Immature natural killer cell (primary cell): Measurements from ENCODE around the gene MARVELD1. TPM values are rescaled to one million over a fixed set of nuclear protein-coding genes. Genes with fewer than 3 reads are reported as not detected.

ENCODE experiments used
- DNase-seq, 3 donors: peaks; one replicate each; pipeline ENCODE4 v3.0.0; 2022; ENCODE audit warnings: mixed read lengths in 1 of 3
- H3K27ac Mint-ChIP-seq, 6 donors: one replicate each; pipeline ENCODE4 v1.8.0; 2020; ENCODE audit warnings: mixed read lengths in 6 of 6, mild to moderate bottlenecking in 5 of 6, inconsistent platforms in 4 of 6, moderate library complexity in 3 of 6
- H3K27me3 Mint-ChIP-seq, 3 donors: one replicate each; pipeline ENCODE4 v1.8.0; 2020 to 2021; ENCODE audit warnings: low read depth in 3 of 3, mild to moderate bottlenecking in 3 of 3, mixed read lengths in 3 of 3, moderate library complexity in 3 of 3, inconsistent platforms in 1 of 3
- H3K36me3 Mint-ChIP-seq, 3 donors: one replicate each; pipeline ENCODE4 v1.8.0; 2020; ENCODE audit warnings: mixed read lengths in 3 of 3, inconsistent platforms in 2 of 3, mild to moderate bottlenecking in 2 of 3
- H3K4me1 Mint-ChIP-seq, 2 donors: one replicate each; pipeline ENCODE4 v1.8.0; 2020; ENCODE audit warnings: inconsistent platforms in 2 of 2, mild to moderate bottlenecking in 2 of 2, mixed read lengths in 2 of 2, moderate library complexity in 1 of 2
- H3K4me3 Mint-ChIP-seq, 5 donors: one replicate each; pipeline ENCODE4 v1.8.0; 2020; ENCODE audit warnings: mild to moderate bottlenecking in 5 of 5, mixed read lengths in 5 of 5, inconsistent platforms in 3 of 5, moderate library complexity in 3 of 5
- H3K9me3 Mint-ChIP-seq, 6 donors: one replicate each; pipeline ENCODE4 v1.8.0; 2020; ENCODE audit warnings: mild to moderate bottlenecking in 6 of 6, mixed read lengths in 6 of 6, inconsistent platforms in 4 of 6, moderate library complexity in 3 of 6
- polyA plus RNA-seq, 3 donors: library from polyadenylated mRNA; unstranded; fragments of 300-500 nt; fragmentation: Illumina TruSeq; gene quantifications; one replicate each; pipeline ENCODE4 v1.2.3, GENCODE V29; 2021

The MARVELD1 gene
- polyA plus RNA-seq, 3 donors from 2014 or later, result 0.19 to 1.0 TPM; not detected in 1

DNA sequence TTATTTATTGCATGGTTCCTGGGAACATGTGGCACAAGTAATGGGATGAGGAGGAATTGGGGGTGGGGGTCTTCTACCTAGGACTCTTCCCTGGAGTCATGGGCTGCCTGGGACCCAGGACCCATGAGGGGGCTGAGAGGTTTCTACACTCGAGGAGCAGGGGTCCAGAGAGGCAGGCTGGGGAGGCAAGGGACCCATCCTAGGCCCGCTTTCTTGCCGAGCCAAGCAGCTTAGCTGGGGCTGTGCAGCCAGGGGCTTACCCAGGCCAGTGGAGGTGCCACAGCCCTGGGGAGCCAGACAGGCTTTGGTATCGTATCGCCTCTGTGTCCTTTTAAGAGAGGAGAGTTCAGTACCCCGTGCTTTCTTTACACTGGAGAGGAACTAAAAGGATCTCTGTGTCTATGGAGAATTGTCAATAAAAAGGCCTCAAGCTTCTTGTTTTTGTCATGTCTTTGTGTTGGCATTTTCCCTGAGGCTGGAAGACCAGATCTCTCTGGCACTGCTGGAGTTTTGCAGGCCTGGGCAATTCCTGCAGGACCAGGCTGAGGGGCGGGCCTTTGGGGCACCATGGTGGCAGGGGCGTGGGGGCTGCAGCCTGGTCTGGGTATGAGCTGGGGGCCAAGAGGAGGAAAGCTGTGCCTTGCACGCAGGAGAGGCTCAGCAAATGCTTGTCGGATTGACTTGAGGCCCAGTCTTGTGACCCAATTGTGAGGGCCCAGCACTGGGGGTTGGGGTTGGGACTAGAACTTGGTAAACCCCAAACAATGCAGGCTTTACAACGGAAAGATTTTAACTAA lies 47.1 kb downstream of the MARVELD1 start:
- Mint-ChIP-seq H3K4me3 (no peak overlapping the region), H3K4me1 (no peaks in the 10 kb centered on the region), H3K36me3 (peaks cover 8 to 28% (median 13%) of the 10 kb centered on the region in 3 donors), H3K27ac (no peak overlapping the region), H3K27me3 (peaks cover 0 to 2% (median 2%) of the 10 kb centered on the region in 3 donors), H3K9me3 (no peaks in the 10 kb centered on the region)
- DNase-seq, result no peak

GRCh38 chr10:97761331-97761865 lies 47.9 kb downstream of the MARVELD1 start:
- H3K27ac Mint-ChIP-seq, result peak overlapping the region in 1 of 6 donors; percentile 48
- peaks cover 8 to 24% (median 12%) of the 10 kb centered on the region in 3 donors for H3K36me3 Mint-ChIP-seq

DNA sequence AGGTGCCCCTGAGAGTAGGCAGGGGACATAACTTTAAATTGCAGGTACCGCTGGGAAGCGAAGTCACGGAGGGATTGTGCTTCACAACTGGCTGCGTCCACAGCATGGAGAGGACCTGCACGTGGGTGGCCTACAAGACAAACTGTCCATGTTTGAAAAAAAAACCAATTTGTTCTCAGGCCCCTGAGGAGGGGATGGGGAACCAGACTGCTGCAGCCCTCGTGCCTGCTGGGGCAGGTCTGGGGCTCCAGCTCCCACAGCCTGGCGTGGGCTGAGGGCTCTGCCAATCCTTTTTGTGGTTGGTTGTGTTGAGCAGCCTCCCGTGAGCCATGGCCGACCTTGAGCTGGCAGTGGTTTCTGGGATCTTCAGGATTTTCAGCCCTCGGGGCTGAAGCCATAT lies 48.5 kb downstream of the MARVELD1 start:
- no peak overlapping the region for H3K4me3 Mint-ChIP-seq
- no peaks in the 10 kb centered on the region for H3K4me1 Mint-ChIP-seq
- DNase-seq, result no peak
- peak overlapping the region in 1 of 6 donors; percentile 48 for H3K27ac Mint-ChIP-seq
- peaks cover 8 to 18% (median 8%) of the 10 kb centered on the region in 3 donors for H3K36me3 Mint-ChIP-seq
- no peaks in the 10 kb centered on the region for H3K9me3 Mint-ChIP-seq
- peaks cover 0 to 2% (median 2%) of the 10 kb centered on the region in 3 donors for H3K27me3 Mint-ChIP-seq

More at GRCh38 chr10:97761331-97761865, 47.9 kb downstream of the MARVELD1 start:
- Mint-ChIP-seq H3K4me3 (no peak overlapping the region), H3K9me3 (no peaks in the 10 kb centered on the region), H3K4me1 (no peaks in the 10 kb centered on the region), H3K27me3 (peaks cover 0 to 2% (median 2%) of the 10 kb centered on the region in 3 donors)
- no peak for DNase-seq

- Mint-ChIP-seq H3K36me3 (peaks cover 8 to 13% (median 10%) of the 10 kb centered on the region in 3 donors), H3K4me3 (no peak overlapping the region), H3K27ac (no peak overlapping the region), H3K9me3 (no peaks in the 10 kb centered on the region), H3K27me3 (peaks cover 0 to 2% (median 2%) of the 10 kb centered on the region in 3 donors), H3K4me1 (no peaks in the 10 kb centered on the region)
- DNase-seq, result no peak
These were observed 49.3 kb downstream of the MARVELD1 start for GRCh38 chr10:97762816-97763215.

DNA sequence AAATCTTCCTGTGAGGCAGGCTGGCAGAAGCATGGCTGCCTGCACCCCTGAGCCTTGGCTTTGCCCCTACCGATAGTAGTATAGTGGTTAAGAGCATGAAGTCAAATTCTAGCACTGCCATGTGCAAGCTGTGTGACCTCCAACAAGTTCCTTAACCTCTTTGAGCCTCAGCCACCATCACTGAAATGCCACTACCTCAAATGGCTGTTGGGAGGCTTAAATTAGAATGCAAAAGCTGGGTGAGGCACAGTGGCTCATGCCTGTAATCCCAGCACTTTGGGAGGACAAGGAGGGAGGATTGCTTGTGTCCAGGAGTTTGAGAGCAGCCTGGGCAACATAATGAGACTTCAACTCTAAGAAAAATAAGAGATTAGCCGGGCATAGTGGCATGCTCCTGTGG lies 49.9 kb downstream of the MARVELD1 start:
- Mint-ChIP-seq H3K36me3 (peaks cover 8 to 15% (median 13%) of the 10 kb centered on the region in 3 donors), H3K9me3 (no peaks in the 10 kb centered on the region), H3K27ac (no peak overlapping the region), H3K4me1 (no peaks in the 10 kb centered on the region), H3K4me3 (no peak overlapping the region), H3K27me3 (peaks cover 0 to 2% (median 2%) of the 10 kb centered on the region in 3 donors)
- DNase-seq, result no peak

GRCh38 chr10:97763947-97764346 lies 50.4 kb downstream of the MARVELD1 start:
- Mint-ChIP-seq H3K27ac (no peak overlapping the region), H3K4me3 (no peak overlapping the region), H3K36me3 (peaks cover 11 to 17% (median 15%) of the 10 kb centered on the region in 3 donors), H3K4me1 (no peaks in the 10 kb centered on the region), H3K9me3 (no peaks in the 10 kb centered on the region), H3K27me3 (peaks cover 2 to 3% (median 2%) of the 10 kb centered on the region in 3 donors)
- DNase-seq, result no peak

DNA sequence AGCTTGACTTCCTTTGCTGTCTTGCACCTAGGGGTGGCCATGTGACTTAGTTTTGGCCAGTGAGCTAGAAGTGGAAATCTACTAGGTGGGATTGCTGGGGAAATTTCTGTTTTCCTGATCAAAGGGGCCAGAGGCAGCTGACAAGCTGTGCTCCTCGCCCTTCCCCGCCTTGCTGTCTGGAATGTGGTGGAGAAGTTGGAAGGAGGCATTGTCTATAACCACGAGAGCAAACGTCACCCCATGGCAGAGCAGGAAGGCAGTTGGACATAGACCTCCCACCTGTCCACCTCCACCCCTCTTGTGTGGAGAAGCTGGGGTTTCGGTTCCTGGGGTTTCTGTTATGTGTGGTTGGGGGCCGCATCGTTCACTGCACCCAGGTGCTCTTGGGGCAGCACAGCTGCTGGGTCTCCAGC lies 51.0 kb downstream of the MARVELD1 start:
- Mint-ChIP-seq H3K36me3 (peaks cover 11 to 17% (median 15%) of the 10 kb centered on the region in 3 donors), H3K27ac (peak overlapping the region in 1 of 6 donors; percentile 5)
- DNase-seq, result no peak

DNA sequence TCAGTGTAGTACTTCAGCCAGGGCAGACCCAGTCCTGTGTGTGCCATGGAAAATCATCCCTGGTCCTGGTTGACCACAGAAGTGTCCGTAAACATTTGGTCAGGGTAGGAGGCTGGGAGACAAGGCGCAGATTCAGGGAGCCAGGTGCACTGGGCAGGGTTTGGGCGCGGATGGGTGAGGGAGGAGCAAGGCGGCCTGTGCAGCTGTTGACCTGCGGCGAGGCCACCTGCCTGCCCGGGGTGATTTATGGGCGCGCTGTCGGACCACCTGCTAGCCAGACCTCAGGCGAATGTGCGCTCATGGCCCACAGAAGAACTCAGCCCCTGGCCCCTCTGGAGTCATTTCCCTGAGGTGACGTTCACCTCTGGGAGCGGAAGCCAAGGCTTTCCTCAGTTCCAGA lies 51.7 kb downstream of the MARVELD1 start:
- H3K27ac Mint-ChIP-seq, result no peak overlapping the region
- DNase-seq, result no peak

More for the DNA sequence above, 51.0 kb downstream of the MARVELD1 start:
- Mint-ChIP-seq H3K27me3 (peaks cover 2 to 6% (median 4%) of the 10 kb centered on the region in 3 donors), H3K4me1 (no peaks in the 10 kb centered on the region), H3K4me3 (no peak overlapping the region), H3K9me3 (no peaks in the 10 kb centered on the region)

DNA sequence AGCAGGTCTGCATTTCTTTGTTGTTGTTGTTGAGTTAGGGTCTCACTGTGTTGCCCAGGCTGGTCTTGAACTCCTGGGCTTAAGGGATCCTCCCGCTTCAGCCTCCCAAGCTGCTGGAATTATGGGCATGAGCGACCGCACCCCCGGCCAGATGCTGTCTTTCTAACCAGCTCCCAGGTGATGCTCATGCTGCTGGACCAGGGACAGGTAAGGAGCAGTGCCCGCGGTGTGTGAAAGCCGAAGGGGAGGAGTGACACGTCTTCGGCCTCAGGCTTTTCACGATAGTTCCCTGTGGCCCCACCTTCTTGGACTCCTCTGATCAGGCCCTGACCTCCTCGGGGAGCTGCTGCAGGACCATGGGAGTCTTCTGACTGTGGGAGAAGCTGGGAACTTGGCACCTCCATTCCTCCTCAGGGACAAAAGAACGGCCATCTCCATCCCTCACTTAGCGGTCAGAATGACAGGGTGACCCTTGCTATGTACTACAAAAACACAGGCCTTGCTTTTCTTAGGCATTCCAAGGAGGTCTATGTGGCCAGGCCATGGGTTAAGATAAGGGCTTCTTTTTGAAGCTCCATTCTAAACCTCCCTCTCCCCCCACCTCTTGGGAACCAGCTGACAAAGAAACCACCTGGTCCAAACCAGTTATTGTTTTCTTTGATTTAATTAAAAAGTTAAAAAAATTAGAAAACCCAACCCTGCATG lies 52.7 kb downstream of the MARVELD1 start:
- Mint-ChIP-seq H3K9me3 (no peaks in the 10 kb centered on the region), H3K4me1 (peaks cover 0 to 1% of the 10 kb centered on the region in 2 donors), H3K4me3 (no peak overlapping the region), H3K27ac (no peak overlapping the region), H3K27me3 (peaks cover 3 to 10% (median 10%) of the 10 kb centered on the region in 3 donors), H3K36me3 (peaks cover 10 to 14% (median 11%) of the 10 kb centered on the region in 3 donors)
- no peak for DNase-seq

More for the DNA sequence above, 51.7 kb downstream of the MARVELD1 start:
- peaks cover 11 to 17% (median 15%) of the 10 kb centered on the region in 3 donors for H3K36me3 Mint-ChIP-seq
- H3K27me3 Mint-ChIP-seq, result peaks cover 2 to 9% (median 9%) of the 10 kb centered on the region in 3 donors
- H3K4me3 Mint-ChIP-seq, result no peak overlapping the region
- H3K9me3 Mint-ChIP-seq, result no peaks in the 10 kb centered on the region
- H3K4me1 Mint-ChIP-seq, result no peaks in the 10 kb centered on the region

DNA sequence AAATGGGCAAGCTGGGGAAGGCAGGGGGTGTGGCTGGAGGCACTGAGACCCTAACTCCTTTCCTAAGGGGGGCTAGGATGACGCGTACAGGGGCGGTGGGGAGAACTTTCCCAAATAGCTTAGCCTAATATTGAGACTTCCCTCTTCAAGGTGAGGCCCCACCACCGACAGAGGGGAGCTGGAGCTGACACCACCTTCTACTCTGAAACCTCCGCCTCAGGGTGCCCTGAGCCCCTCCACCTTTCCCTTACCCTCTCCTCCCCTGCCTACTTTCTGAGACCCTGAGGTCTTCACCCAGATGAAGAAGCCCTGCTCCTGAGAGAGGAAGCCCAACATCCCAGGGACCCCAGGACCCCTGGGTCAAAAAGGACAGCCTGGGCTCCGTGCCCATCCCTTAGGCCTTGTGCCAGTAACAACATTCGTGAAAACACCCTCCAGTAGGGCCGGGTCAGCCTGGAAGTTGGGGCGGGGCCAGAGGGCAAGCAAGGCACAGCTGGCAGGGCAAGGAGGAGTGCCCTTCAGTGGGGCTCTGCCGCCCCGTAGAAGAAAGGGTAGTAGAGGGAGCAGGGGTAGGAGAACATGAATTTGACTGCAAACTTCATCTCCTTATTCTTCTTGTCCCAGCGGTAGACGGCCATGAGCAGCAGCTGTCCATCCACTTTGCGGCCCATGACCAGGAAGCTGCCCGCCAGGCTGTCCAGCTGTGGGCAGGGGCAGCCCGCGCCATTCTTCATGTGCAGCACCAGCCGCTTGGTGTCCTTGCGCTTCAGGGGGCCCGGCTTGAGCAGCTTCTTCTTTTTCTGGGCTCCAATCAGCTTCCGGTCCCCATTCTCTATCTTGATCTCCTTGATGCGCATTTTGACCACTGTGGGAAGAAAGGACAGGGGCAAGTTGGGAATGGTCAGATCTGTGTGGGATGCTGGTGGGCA lies 53.7 kb downstream of the MARVELD1 start:
- DNase-seq, result no peak
- peaks cover 3 to 4% of the 10 kb centered on the region in 2 donors for H3K4me1 Mint-ChIP-seq
- no peaks in the 10 kb centered on the region for H3K9me3 Mint-ChIP-seq
- peaks cover 5 to 13% (median 10%) of the 10 kb centered on the region in 3 donors for H3K27me3 Mint-ChIP-seq
- no peak overlapping the region for H3K4me3 Mint-ChIP-seq
- H3K36me3 Mint-ChIP-seq, result peaks cover 7 to 13% (median 8%) of the 10 kb centered on the region in 3 donors
- H3K27ac Mint-ChIP-seq, result no peak overlapping the region
